Raji (cell line): Measurements from ENCODE around the gene DDX39B.

Experiments
- POLR2A ChIP-seq: IDR thresholded peaks from 2 replicates; pipeline ENCODE4 v1.6.1; 2011; ENCODE audit warnings: low read depth, low read length, control low read depth; ENCODE audit not compliant: insufficient read depth

DDX39B gene

GRCh38 chr6:31578184-31579118, 36.6 kb upstream of the DDX39B start:
- no peak; the same call in 1 of the 2 replicates for TF ChIP-seq POLR2A

- no peak for TF ChIP-seq POLR2A
Observed at GRCh38 chr6:31577579-31577966, 35.8 kb upstream of the DDX39B start.

GRCh38 chr6:31576897-31577578, 35.2 kb upstream of the DDX39B start:
- TF ChIP-seq POLR2A: 0 out of 2 replicates have a peak, but pooled peaks have one; percentile 16

GRCh38 chr6:31575952-31576685, 34.3 kb upstream of the DDX39B start:
- TF ChIP-seq POLR2A: no peak

- TF ChIP-seq POLR2A: peak; percentile 98
Observed at GRCh38 chr6:31575335-31575901, 33.6 kb upstream of the DDX39B start, which contains the start of gene TNF. Gene TNF, plus strand, starts transcription at chr6:31575565. Its CDS starts 177 bp downstream, at chr6:31575742.

GRCh38 chr6:31574106-31575061, 32.6 kb upstream of the DDX39B start:
- TF ChIP-seq POLR2A: no peak

- TF ChIP-seq POLR2A: no peak
Observed at GRCh38 chr6:31573239-31574105, 31.7 kb upstream of the DDX39B start.

GRCh38 chr6:31572041-31572911, 30.5 kb upstream of the DDX39B start, which contains the start of gene LTA:
Gene LTA, plus strand, starts transcription at chr6:31572289. Its CDS starts 454 bp downstream, at chr6:31572743.
- peak; percentile 54 for TF ChIP-seq POLR2A

GRCh38 chr6:31569861-31570536, 28.2 kb upstream of the DDX39B start:
- no peak for TF ChIP-seq POLR2A

- TF ChIP-seq POLR2A: peak; percentile 35; the same call in 1 of the 2 replicates
Observed at GRCh38 chr6:31568537-31568961, 26.7 kb upstream of the DDX39B start.
